NCI-H146 (cell line): ENCODE data around the gene OSBPL5.
"Not testable (repeated sequence)": the region's sequence is repeated elsewhere in the genome, so short reads cannot be mapped to it uniquely, and the experiment has no call there.

Experiments used
- DNase-seq: peaks from one replicate; lab custom pipeline; 2025; lab: John Stamatoyannopoulos, UW

Gene OSBPL5

DNA sequence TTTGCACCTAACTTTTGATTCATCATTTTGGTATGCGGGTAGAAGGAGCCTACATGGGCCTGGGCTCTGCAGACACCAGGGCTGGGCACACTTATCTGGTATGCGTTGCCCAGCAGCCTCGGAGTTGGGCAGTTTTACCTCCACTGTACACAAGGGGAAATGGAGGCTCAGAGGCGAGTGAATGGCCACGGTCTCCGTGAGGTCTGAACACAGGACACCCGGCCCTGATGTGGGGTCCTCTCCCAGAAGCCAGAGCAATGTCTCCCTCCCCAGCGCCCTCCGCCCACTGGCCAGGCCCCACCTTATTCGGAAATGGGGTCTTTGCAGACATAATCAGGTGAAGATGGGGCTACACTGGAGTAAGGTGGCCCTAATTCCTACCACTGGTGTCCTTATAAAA is 43.7 kb downstream of the OSBPL5 start:
- DNase-seq: no peak

DNA sequence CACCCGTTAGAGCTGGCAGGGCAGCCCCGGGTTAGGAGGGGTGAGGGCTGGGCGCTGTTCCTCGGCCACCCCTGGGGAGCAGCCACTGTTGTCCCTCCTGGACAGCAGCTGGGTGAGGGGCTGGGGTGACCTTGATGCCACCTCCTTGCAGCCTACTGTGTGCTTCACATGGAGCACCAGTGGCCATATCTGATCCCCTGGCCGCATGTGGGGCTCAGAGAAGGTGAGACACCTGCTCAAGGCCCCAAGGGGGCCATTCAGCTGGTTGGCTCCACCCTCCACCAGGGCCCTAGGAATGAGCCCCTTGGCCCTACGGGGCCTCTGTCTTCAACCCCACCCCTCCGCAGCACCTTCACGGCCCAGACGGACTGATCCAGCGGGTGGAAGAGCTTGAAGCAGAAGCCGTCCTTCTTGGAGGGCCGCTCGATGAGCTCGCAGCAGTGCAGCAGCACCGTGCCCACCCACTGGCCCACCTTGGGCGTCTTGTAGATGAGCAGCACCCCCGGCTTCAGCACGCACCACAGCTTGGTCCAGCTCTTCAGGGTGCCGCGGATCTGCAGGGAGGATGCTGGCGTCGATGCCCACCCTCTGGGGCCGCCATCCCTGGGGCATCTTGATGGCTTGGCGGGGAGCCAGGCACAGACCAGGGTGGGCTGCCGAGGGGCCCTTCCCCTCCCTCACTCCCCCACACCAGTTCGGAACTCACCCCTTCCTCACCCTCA is 44.9 kb downstream of the OSBPL5 start:
- DNase-seq: no peak

DNA sequence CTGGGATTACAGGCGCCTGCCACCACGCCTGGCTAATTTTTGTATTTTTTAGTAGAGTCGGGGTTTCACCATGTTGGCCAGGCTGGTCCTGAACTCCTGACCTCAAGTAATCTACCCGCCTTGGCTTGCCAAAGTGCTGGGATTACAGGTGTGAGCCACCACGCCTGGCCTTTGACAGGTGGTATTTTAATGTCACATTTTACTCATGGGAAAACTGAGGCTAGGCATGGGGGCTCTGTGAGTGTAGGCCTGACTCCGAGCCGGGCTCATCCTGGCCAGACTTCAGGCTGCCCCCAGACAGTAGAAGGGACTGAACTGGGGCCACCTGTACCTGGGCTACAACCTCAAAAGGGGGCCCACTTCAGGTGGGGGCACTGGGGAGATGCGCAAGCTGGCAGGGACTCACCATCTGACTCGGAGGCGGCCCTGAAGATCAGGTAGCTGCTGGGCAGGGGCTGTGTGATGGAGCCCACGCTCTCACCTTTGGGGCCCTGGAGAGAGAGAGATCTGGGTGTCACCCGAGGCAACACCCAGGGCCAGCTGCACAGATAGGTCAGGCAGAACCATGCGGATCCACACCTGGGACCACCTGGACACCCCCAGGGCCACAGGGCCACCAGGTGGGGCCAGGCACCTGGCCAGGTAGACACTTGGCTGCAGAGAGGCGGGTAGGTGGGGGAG is 45.8 kb downstream of the OSBPL5 start:
- DNase-seq: no peak

DNA sequence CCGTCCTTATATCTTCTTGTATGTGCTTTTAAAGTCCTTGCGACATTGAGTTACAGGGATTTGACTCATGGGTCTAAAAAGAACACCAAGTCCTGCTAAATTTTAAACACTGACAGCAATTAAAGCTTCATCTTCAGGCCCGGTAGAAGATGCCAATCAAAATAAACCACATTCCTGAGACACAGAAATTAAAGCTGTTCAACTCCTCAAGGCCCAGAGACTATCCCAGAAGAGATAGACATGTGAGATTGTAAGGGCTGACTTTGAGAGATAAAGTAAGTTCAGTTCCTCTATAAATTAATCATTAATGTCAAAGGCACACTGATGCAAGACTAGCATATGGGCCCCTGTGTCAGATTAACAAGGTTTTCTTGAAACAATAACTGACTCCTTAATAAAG is 49.8 kb downstream of the OSBPL5 start:
- no peak for DNase-seq

DNA sequence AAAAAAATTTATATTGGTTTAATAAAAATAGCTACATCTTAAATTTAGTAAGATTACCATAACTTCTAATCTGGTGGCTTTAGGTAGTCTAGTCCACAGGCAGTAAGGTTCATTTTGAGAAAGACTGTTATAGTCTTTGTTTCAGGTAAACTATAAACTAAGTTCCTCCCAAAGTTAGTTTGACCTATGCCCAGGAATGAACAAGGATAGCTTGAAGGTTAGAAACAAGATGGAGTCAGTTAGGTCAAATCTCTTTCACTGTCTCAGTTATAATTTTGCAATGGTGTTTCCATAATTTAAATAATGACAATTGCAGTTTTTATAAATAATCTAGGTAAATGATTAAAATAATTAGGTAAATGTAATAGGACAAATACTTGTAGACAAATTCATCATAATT is 51.4 kb downstream of the OSBPL5 start:
- not testable (repeated sequence) for DNase-seq

DNA sequence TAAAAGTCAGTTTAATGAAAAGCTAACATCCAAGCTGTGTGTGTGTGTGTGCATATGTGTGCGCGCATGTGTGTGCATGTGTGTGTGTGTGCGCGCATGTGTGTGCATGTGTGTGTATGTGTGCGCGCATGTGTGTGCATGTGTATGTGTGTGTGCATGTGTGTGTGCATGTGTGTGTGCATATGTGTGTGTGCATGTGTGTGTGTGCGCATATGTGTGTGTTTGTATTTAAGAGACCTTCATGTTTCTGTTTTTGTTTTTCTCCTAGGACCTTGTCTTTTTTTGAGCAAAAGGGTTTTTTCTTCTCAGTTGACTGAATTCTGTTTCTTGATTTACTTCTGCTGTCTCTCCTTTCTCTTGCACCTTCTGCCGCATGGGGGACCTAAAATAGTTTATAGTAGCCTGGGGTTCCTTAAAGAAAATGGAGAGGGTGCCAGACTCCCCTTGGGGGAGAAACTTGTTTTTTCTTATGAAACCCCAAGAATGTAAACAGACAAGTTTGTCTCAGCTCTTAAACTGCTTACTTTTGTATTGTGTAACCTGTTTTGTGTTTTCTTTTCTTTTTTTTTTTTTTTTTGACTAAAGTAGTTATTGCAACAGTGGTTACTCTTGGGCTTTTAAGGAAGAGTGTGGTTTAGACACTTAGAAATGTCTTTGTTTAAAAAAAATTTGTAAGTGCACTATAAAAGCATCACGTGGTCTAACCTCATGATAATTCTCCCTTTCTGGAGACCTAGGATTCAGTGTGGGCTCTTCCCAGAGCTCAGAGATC is 53.0 kb downstream of the OSBPL5 start:
- DNase-seq: no peak

DNA sequence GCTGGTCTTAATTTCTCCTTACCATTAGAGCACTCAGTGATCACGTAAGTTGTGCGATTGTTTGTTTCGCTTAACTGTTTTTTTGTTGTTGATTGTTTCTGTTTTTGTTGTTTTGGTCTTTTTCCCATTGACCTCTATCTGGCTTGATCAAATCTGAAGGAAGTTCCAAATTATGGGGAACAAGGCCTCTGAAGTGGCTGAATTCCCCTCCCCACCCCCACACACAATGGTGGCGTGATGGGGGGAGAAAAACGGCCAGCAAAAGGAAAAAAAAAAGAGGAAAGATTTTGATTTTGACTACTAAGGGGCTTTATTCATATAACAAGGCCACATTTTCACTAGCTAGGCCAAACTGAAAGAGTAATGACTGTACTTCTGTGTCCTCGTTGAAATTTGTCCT is 53.6 kb downstream of the OSBPL5 start:
- DNase-seq: no peak

DNA sequence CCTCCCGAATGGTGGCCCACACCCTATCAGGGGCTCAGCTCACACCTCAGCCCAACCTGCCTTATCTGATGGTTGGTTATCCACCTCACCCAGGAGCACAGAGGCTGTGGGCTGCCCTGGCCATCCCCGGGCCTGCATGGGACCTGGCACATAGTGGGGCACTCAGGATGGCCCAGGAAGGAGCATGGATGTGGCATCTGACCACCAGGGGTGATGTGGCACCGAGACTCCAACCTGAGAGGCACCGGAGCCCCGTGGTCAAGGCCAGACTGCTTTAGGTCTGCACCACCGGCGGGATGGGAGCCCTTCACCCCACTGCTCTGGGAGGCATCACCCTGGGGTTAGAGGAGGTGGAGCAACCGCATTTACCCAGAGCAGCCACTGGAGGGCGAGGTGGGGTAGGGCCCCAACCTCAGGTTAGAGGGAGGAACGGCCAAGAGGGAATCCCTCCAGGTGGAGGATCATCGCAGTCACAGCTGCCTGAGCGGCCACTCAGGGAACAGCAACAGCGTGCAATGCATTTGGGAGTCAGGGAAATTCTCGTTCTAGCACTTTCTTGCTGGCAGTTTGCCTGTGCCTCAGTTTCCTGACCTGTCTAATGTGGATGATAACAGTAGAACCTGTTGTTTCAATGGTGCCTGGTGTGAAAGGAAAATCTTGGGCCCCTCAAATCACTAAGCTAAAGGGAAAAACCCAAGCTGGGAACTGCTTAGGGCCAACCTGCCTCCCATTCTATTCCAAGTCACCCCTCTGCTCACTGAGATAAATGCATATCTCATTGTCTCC is 55.0 kb downstream of the OSBPL5 start:
- peak; percentile 31 for DNase-seq

DNA sequence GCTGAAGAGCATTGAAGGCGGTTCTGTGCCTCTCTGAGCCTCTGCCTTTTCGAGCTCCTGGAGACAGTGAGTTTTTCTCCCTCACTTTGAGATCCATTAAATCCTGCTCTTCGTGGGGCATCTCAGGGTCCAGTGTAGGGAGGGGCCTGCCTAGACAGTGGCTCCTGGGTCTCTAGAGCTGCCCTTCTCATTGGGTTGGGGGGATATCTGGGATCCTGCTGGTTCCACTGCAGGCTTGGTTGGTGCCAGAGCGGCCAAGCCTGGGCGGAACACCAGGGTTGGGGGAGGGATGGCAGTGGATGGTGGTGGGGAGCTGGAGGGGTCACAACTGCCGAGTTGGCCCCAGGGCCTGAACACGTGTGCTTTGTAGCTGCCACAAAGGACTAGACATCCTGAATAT is 55.7 kb downstream of the OSBPL5 start:
- DNase-seq: no peak

DNA sequence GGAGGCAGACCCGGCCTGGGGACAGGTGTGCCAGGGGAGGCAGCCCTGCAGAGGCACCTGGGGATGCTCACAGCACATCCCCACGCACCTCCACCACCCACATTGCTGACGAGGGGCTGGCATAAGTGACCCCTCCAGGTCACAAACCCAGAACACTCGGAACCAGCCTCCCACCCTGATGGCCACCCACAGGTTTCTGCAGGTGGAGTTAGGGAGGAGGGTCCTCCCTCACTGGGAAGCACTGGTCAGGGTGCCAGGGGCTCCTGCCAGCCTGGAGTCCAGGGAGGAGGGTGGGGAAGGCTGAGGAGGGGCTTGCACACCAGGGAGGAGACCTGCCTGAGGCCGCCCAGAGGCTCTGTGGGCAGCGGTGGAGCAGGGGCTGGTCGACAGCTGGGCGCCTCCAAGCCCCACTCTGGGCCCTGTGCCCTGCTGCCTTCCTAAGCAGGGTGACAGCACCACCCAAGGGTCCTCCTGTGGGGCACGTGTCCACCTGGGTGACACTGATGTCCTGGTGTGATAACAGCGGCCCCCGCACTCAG is 56.9 kb downstream of the OSBPL5 start:
- DNase-seq: no peak

DNA sequence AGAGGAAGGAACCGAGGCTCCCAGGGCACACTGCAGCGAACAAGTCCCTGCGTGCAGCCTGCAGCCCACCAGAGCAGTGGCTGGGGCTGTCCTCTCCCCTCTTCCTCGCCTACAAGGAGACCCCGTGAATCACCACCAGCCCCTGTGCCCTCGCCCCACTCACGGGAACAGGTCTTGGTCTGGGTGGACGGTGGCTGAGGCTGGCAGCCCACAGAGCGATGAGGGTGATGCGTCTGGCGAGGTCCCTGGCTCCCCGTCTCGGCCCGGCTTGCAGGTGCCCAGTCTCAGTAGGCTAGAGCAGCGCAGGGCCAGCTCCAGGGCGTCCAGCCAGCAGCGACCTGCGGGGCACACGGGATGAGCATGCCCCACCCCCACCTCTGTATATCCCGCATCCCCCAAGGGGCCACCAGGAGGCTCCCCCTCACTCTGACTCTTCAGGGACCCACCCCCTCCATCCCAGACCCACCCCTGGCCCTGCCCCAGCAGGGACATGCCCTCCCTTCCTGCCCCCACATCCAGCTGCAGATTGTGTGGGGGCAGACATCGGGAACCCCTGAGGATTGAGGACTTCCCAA is 57.4 kb downstream of the OSBPL5 start:
- no peak for DNase-seq

DNA sequence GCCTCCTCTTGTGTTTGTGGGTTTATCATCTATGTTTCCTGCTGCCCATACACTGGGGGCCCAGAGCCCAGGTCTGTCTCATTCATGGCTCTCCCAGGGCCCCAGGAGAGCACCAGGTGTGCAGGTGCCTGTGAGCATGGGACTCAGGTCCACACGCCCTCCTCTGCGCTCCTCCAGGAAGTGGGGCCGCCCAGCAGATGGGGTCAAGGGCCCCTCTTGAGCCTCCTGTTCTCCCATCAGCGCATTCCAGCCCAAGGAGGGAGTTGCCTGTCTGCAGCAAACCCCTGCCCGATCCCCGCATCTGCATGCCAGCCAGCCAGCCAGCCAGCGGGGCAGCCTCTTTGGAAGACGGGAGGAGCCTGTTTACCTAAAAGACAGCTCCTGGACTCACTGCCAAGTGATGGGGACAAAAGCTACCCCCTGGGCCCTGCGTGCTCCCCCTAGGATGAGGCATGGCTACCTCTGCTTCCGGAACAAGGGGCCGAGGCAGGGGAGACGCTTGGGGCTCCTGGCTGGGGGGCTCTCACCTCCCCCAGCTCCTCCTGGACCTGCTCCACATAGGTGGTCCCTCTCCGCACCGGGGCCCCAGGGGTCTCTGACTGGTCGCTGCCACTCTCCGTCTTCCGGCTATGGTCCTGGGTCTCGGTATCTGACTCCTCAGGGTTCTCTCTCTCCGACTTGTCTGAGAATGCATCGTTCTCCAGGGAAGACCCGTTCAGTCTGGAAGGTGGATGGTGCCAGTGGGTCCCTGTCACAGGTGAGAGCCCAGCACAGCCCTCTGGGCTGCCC is 58.2 kb downstream of the OSBPL5 start:
- no peak for DNase-seq

DNA sequence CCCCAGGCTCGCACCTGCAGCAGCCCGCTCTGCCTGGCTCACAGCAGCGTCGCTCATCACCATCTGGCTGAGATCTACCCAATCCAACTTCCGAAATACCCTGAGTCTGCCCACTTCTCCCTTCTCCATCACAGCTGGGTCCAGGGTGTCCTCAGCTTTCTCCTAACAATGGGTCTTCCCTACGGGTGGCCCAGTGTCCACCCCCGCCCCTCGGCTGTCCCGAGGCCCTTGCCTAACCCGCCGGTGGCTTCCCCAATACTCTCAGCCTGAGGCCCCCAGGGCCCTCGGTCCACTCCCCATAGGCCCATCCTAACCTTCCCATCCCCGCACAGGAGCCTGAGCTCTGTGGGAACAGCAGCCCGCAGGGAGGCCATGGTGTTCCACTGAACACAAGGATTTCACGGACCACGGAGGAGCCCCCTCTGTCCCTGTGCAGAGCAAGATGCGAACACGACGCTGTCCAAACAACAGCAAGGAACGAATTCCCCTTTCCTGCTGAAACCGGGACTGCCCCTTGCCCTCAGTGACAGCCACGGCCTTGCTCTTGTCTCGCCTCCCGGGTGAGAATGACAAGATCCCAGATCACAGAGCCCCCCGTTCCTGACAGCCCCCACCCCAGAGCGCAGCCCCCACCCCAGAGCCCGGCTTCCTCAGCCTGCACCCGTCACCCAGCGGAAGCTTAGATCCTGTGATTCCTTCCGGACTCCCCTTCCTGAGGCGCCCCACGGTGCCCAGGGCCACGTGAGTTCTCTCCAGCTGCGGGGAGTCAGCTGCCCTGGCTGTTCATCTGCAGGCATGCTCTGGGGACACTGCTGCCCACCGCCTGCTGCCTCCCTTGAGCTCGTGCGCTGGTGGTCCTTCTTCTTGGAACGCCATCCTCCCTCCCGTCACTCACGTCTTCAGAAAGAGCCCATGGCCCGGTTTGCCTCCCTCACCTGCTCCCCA is 59.0 kb downstream of the OSBPL5 start:
- DNase-seq: no peak

DNA sequence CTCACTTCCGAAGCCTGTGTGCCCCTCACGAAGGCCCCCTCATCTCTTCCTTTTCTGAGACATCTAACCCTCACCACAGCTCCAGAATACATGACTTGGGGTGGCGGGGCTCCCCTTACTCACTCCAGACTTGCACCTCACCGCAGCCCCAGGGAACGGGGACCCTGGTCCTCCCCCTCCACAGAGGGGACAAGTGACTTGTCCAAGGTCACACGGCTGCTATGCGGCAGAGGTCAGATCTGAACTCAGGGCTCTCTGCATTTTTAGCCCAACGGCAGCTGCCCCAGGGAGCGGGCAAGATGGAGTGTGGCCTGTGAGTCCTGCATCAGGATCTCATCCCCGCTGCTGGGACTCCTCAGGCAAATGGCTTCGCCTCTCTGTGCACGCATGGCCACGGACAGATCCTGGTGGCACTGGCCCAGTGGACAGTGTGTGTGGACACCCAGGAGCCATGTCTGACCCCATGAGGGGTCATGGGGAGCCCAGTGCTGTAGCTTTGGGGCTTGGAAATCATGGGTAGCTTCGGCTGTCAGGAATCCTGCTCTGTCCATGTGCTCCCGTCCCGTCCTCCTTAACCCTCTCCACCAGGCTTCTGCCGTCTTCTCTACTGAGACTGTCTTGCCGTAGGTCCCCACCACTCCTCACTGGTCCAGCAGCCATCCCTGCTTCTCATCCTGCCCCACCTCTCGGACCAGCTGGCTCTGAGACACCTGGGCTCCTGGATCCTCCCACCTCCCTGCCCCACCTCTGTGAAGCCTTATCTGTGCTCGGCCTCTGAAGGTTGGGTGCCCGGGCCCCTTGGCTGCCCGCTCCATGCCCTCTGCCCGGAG is 59.9 kb downstream of the OSBPL5 start:
- no peak for DNase-seq

DNA sequence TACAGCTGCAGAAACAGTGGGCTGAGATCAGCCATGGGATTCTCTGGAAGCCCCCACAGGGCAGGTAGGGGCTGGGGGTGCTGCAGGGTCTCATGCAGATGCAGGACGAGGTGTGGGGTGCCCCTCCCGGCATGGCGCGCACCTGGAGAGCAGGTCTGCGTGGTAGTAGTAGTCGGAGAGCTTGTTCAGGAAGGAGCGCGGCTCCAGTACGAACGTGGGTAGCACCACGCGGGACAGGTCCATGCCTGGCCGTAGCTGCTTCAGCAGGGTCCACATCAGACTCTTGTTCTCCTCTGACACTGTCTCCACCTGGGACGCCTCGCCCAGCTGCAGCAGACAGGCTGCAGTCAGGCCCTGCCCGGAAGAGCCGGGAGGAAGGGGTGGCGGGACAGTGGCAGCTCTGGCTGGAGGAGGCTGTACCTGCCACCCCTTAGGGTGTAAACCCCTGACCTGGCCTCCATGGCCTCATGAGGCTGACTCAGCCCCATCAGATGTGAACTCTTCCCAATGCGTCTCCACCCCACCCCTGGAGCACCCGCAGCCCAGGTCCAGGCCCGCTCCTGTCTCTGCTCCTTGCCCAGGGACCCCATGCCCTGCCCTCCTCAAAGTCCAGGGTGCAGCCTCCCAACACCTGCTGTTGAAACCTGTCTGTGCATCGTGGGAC is 60.9 kb downstream of the OSBPL5 start:
- DNase-seq: no peak

DNA sequence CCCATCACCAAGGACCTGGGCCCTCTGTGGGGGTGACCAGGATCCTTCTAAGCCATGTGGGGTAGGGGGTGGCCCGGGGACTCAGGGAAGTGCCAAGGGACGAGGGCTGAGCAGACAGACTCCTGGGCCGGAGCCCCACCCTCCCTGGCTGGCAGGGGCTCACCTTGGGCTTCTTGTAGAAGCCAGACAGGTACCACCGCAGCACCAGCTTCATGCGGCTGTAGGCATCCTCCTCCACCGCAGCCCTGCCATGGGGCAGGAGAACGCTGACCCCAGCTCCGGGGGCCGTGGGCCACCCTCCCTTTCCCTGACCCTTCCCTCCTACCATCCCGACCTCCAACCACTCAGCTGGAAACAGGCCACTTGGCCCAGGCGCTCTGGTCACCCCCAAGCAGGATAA is 62.0 kb downstream of the OSBPL5 start:
- no peak for DNase-seq

DNA sequence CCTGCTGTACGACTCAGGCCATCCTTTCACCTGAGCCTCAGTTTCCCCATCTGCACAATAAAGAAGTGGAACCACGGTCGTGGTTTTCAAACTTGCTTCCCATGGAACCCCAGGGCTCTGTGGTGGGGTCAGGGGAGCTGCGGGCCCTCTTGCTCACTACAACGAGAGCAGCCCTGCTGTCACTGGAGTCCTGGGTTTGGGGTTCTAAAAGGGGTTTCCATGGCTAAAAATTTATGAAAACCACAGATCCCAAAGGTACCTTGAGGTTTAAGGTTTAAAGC is 62.5 kb downstream of the OSBPL5 start:
- DNase-seq: no peak

DNA sequence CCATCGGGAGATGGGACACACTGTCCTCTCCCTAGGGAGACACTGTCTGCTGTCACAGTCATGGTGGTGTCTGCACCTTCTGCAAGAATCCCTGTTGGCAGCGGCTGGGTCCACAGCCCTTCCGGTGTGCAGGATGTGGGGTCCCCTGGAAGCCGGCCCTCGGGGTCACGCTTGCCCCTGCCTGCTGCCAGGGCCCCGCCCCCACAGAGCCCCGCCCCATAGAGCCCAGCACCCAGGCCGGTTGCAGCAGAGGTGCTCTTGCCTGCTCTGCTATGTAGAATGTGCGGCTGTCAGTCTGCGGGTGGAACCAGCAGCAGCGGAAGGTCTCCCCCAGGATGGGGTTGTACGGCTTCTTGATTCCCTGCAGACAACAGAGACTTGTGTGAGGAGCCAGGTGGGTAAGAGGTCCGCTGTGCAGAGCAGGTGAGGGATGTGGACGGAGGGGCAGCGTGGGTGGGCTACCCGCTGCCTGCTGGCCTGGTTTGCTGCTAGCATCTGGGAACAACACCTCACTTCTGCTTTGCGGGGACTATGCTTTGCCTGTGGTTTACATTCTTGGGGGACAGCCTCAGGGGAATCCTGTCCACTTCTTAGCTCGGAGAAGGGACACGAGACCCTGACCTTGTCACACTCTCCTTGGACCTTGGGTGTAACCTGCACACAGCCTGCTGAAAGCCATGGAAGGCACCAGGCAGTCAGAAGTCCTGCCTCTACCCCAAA is 63.0 kb downstream of the OSBPL5 start:
- no peak for DNase-seq
